BJ (cell line): ENCODE data around the gene KRTAP10-9. TPM values are rescaled to one million over a fixed set of nuclear protein-coding genes. Genes with fewer than 3 reads are reported as not detected.

ENCODE experiments used
- CTCF ChIA-PET: fragments of 350-600 bp; formaldehyde crosslinking; extraction: SDS; loops from one replicate; lab custom pipeline; 2021; ENCODE audit warnings: antibody characterized with exemption, inconsistent platforms; lab: Yijun Ruan, JAX
- POLR2A ChIA-PET: fragments of 300-600 bp; sonication (Branson Sonifier 250); formaldehyde crosslinking; extraction: SDS; loops from one replicate; lab custom pipeline; 2021; ENCODE audit warnings: antibody characterized with exemption; lab: Charles Lee
- DNase-seq: peaks from one replicate; pipeline ENCODE4 v3.0.0-alpha.2; 2011; ENCODE audit warnings: low read depth
- H3K27me3 ChIP-seq: 2 replicates; pipeline ENCODE4 v1.6.0; 2011; ENCODE audit warnings: low read length; ENCODE audit not compliant: control insufficient read depth, insufficient read depth
- H3K36me3 ChIP-seq: 2 replicates; pipeline ENCODE4 v1.5.1; 2011; ENCODE audit warnings: low read length; ENCODE audit not compliant: control insufficient read depth, insufficient read depth
- H3K4me3 ChIP-seq: 2 replicates; pipeline ENCODE4 v1.5.1; 2011; ENCODE audit warnings: low read depth, mild to moderate bottlenecking, control low read depth, low read length
- polyA plus RNA-seq: library from polyadenylated mRNA; depleted of rRNA; stranded (reverse); fragments of >200 nt; gene quantifications from 2 replicates; pipeline ENCODE4 v1.2.3, GENCODE V29; 2011
- TF ChIP-seq, protein P1 (sequence below): IDR thresholded peaks from 2 replicates; pipeline ENCODE4 v1.5.1; 2011; ENCODE audit warnings: low read depth, mild to moderate bottlenecking, control low read depth, inconsistent platforms, low read length, moderate library complexity; ENCODE audit not compliant: insufficient read depth

KRTAP10-9 gene
- polyA plus RNA-seq, 1 experiment, result not detected

DNA sequence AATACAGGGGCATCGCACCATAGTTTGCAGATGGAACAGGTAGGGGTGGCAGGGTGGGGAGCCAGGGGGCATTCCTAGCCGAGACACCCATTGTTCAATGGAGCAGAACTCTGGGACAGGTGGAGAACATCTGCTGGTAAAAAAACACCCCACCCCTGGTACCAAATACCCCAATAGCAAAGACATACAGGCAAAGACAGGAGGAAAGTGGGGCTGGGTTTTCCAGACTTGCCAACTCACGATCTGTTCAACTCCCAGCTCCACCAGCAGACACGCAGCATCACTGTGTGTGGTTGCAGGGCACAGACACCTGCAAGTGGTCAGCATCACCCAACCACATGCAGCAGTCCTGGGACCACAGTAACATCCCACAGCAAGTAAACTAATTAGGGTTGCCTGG, 15.3 kb upstream of the KRTAP10-9 start:
- POLR2A ChIA-PET, result no interaction called here
- CTCF ChIA-PET, result no interaction called here

DNA sequence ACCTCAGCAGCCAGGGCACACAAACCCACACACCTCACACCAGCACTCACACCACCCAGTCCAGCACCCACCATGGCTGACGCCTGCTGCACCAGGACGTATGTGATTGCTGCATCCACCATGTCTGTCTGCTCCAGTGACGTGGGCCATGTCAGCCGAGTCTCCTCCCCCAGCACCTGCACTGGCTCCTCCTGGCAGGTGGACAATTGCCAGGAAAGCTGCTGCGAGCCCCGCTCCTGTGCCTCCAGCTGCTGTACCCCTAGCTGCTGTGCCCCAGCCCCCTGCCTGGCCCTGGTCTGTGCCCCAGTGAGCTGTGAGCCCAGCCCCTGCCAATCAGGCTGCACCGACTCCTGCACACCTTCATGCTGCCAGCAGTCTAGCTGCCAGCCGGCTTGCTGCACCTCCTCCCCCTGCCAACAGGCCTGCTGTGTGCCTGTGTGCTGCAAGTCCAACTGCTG, 14.8 kb upstream of the KRTAP10-9 start, which contains the start of gene KRTAP10-8:
KRTAP10-8 (plus strand) TSS at position 51 of the 458 bp plus-strand sequence; CDS start at position 73, 22 bp downstream.
- POLR2A ChIA-PET, result no interaction called here
- CTCF ChIA-PET, result no interaction called here
- no peak for DNase-seq
- Histone ChIP-seq H3K4me3 (no peak within 1 kb of the TSS), H3K36me3 (no peaks in the 10 kb centered on the region), H3K27me3 (no peaks in the 10 kb centered on the region)
- TF ChIP-seq, protein P1, sequence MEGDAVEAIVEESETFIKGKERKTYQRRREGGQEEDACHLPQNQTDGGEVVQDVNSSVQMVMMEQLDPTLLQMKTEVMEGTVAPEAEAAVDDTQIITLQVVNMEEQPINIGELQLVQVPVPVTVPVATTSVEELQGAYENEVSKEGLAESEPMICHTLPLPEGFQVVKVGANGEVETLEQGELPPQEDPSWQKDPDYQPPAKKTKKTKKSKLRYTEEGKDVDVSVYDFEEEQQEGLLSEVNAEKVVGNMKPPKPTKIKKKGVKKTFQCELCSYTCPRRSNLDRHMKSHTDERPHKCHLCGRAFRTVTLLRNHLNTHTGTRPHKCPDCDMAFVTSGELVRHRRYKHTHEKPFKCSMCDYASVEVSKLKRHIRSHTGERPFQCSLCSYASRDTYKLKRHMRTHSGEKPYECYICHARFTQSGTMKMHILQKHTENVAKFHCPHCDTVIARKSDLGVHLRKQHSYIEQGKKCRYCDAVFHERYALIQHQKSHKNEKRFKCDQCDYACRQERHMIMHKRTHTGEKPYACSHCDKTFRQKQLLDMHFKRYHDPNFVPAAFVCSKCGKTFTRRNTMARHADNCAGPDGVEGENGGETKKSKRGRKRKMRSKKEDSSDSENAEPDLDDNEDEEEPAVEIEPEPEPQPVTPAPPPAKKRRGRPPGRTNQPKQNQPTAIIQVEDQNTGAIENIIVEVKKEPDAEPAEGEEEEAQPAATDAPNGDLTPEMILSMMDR, result no peak

More for the DNA sequence above, 15.3 kb upstream of the KRTAP10-9 start:
- H3K36me3 ChIP-seq, result no peaks in the 10 kb centered on the region
- no peak overlapping the region for H3K4me3 ChIP-seq
- TF ChIP-seq, protein P1, result no peak
- no peaks in the 10 kb centered on the region for H3K27me3 ChIP-seq
- no peak for DNase-seq

DNA sequence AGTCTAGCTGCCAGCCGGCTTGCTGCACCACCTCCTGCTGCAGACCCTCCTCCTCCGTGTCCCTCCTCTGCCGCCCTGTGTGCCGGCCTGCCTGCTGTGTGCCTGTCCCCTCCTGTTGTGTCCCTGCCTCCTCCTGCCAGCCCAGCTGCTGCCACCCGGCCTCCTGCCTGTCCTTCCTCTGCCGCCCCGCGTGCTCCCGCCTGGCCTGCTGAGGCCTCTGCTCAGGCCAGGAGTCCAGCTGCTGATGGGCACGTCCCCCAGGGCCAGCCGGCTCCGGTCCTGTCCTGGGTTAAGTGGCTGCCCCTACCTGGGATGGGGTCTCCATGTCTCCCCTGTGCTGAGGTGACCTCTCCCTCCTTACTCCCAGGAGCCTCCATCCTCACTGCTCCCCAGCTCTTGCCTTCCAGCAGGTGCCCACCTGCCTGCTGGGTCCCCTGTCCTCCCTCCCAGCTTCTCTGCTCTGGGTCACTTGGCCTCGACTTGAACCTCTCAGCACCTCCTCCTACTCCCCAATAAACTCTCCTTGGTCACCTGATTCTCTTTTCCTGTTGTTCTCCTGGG, 14.1 kb upstream of the KRTAP10-9 start:
- TF ChIP-seq, protein P1, result no peak
- H3K36me3 ChIP-seq, result no peaks in the 10 kb centered on the region
- ChIA-PET POLR2A (no interaction called here), CTCF (no interaction called here)
- no peaks in the 10 kb centered on the region for H3K27me3 ChIP-seq
- no peak for DNase-seq
- H3K4me3 ChIP-seq, result no peak overlapping the region

DNA sequence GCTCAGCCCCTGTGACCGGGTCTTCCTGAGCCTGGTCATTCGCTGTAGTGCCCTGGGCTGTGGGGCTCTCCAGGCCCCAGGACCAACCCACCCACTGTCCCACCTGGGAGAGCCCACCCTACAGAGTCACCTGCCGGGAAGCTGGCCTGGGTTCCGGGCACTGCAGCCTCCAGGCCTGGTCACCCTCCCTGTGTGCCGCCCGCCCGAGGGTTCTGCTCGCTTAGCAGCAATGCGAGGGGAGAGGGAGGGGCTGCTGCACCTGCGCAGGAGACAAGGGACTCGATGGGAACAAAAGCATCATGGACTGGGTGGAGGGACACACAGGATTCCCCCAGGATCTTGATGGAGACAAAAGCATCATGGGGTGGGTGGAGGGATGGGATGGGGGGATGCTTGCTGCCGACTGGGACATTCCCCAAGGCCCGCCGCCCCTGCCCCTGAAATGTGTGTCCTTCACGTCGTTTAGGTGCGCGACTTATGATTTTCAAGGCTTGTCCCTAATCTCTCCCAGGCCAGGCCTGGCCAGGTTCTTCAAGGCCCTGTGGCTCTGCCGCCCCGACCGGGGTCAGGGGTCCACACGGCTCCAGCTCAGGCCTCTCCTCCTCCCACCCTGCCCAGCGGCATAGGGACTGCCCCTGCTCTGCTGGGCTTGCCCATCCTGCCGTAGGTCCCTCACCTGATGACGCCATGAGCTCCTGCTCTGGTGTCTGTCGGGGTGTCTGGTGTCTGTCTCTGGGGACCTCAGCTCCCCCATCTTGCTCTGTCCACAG, 13.3 kb upstream of the KRTAP10-9 start:
- POLR2A ChIA-PET, result no interaction called here
- CTCF ChIA-PET, result no interaction called here
- no peaks in the 10 kb centered on the region for H3K36me3 ChIP-seq
- H3K4me3 ChIP-seq, result no peak overlapping the region
- no peak for DNase-seq
- no peaks in the 10 kb centered on the region for H3K27me3 ChIP-seq
- TF ChIP-seq, protein P1, result no peak

DNA sequence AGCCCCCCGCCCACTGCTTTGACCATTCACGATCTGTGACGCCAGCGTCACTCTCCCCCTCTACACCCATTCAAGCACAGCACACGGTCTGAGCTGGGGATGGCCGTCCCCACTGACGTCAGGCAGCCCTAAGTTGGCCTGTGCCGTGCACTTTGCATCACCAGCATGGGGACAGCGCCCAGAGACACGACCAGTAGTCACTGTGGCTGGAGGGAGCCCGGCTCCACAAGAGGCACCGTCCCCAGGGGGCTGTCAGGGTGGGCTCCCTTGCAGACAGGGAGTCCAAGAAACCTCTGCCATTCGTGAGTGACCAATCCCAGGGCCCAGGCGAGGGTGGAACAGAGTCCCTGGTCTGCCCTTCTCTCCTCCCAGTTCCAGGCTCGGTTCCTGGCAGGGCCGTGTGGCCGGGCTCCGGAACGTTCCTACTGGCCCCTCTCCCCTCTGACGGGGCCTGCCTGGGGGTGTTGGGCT, 12.7 kb upstream of the KRTAP10-9 start:
- TF ChIP-seq, protein P1, result no peak
- POLR2A ChIA-PET, result no interaction called here
- CTCF ChIA-PET, result no interaction called here
- no peak overlapping the region for H3K4me3 ChIP-seq
- no peaks in the 10 kb centered on the region for H3K36me3 ChIP-seq
- no peak for DNase-seq
- H3K27me3 ChIP-seq, result no peaks in the 10 kb centered on the region
